Hepatocyte (in vitro differentiated cells): ENCODE results near the gene LDLRAD3. TPM values are rescaled to one million over a fixed set of nuclear protein-coding genes. Genes with fewer than 3 reads are reported as not detected.

Experiments used
- DNase-seq: peaks from one replicate; pipeline ENCODE4 v3.0.0-alpha.2; 2016; ENCODE audit warnings: low spot score
- H2AFZ ChIP-seq: fragments of 200-600 bp; sonication (generic); 2 replicates; pipeline ENCODE4 v1.6.0; 2016; ENCODE audit warnings: antibody characterized with exemption, mild to moderate bottlenecking
- H3K27ac ChIP-seq: fragments of 200-600 bp; sonication (generic); 2 replicates; pipeline ENCODE4 v1.5.1; 2016; ENCODE audit warnings: mild to moderate bottlenecking
- H3K27me3 ChIP-seq: fragments of 200-600 bp; sonication (generic); 2 replicates; pipeline ENCODE4 v1.6.1; 2016
- H3K36me3 ChIP-seq: fragments of 200-600 bp; sonication (generic); replicated peaks from 2 replicates; pipeline ENCODE4 v1.5.1; 2016; ENCODE audit warnings: low read depth; ENCODE audit not compliant: insufficient read depth
- H3K4me1 ChIP-seq: fragments of 200-600 bp; sonication (generic); 2 replicates; pipeline ENCODE4 v1.5.1; 2016; ENCODE audit warnings: mild to moderate bottlenecking, moderate library complexity; ENCODE audit not compliant: insufficient read depth
- H3K4me2 ChIP-seq: fragments of 200-600 bp; sonication (generic); 2 replicates; pipeline ENCODE4 v1.6.0; 2016
- H3K4me3 ChIP-seq: fragments of 200-600 bp; sonication (generic); 2 replicates; pipeline ENCODE4 v1.5.1; 2016; ENCODE audit warnings: mild to moderate bottlenecking
- H3K79me2 ChIP-seq: fragments of 200-600 bp; sonication (generic); 2 replicates; pipeline ENCODE4 v1.6.0; 2017; ENCODE audit warnings: mild to moderate bottlenecking
- H3K9me2 ChIP-seq: fragments of 200-600 bp; sonication (generic); replicated peaks from 2 replicates; pipeline ENCODE4 v1.6.0; 2017; ENCODE audit warnings: mild to moderate bottlenecking; ENCODE audit not compliant: insufficient read depth
- H3K9me3 ChIP-seq: fragments of 200-600 bp; sonication (generic); 2 replicates; pipeline ENCODE4 v1.5.1; 2016; ENCODE audit warnings: low read depth, mild to moderate bottlenecking
- H4K20me1 ChIP-seq: fragments of 200-600 bp; sonication (generic); 2 replicates; pipeline ENCODE4 v1.6.0; 2016; ENCODE audit warnings: mild to moderate bottlenecking; ENCODE audit not compliant: insufficient read depth, poor library complexity, severe bottlenecking
- EZH2 ChIP-seq: fragments of 200-600 bp; sonication (generic); IDR thresholded peaks from 2 replicates; pipeline ENCODE4 v1.6.1; 2016; ENCODE audit warnings: antibody characterized with exemption, mild to moderate bottlenecking, borderline replicate concordance
- EZH2phosphoT487 ChIP-seq: fragments of 200-600 bp; sonication (generic); IDR thresholded peaks from one replicate; pipeline ENCODE4 v1.6.1; 2018; ENCODE audit warnings: antibody characterized with exemption, mild to moderate bottlenecking, low read depth, moderate library complexity; ENCODE audit not compliant: unreplicated experiment, severe bottlenecking
- WGBS: methylation state at CpG from one replicate; pipeline ENCODE4 v1.1.6; 2016; ENCODE audit warnings: low lambda C conversion rate; ENCODE audit errors: missing lambda C conversion rate; 5-methylcytosine and 5-hydroxymethylcytosine counted together
- polyA plus RNA-seq: library from polyadenylated mRNA; unstranded; fragments of >200 nt; fragmentation: Nextera tagmentation; extraction: Ambion mirVana; gene quantifications from 2 replicates; pipeline ENCODE4 v1.2.1, GENCODE V29; 2016
- total RNA-seq: library from RNA; depleted of rRNA; stranded (reverse); fragments of >200 nt; gene quantifications from 2 replicates; pipeline ENCODE4 v1.2.3, GENCODE V29; 2014
- TF ChIP-seq, protein P1 (sequence below): fragments of 200-600 bp; sonication (generic); IDR thresholded peaks from 2 replicates; pipeline ENCODE4 v1.5.1; 2016; ENCODE audit warnings: antibody characterized with exemption, mild to moderate bottlenecking; ENCODE audit not compliant: poor library complexity

The LDLRAD3 gene
- total and polyA plus RNA-seq, 2 experiments from 2014 or later, result 12.2 TPM

GRCh38 chr11:36037031-36037430 lies 93.2 kb downstream of the LDLRAD3 start:
- 76% methylated on average over 7 of the region's 7 CpGs for WGBS

GRCh38 chr11:36038541-36038940 lies 94.7 kb downstream of the LDLRAD3 start:
- WGBS, result 91% methylated on average over 3 of the region's 3 CpGs
- H4K20me1 ChIP-seq, result no peaks in the 10 kb centered on the region
- no peaks in the 10 kb centered on the region for H3K79me2 ChIP-seq
- TF ChIP-seq, protein P1, sequence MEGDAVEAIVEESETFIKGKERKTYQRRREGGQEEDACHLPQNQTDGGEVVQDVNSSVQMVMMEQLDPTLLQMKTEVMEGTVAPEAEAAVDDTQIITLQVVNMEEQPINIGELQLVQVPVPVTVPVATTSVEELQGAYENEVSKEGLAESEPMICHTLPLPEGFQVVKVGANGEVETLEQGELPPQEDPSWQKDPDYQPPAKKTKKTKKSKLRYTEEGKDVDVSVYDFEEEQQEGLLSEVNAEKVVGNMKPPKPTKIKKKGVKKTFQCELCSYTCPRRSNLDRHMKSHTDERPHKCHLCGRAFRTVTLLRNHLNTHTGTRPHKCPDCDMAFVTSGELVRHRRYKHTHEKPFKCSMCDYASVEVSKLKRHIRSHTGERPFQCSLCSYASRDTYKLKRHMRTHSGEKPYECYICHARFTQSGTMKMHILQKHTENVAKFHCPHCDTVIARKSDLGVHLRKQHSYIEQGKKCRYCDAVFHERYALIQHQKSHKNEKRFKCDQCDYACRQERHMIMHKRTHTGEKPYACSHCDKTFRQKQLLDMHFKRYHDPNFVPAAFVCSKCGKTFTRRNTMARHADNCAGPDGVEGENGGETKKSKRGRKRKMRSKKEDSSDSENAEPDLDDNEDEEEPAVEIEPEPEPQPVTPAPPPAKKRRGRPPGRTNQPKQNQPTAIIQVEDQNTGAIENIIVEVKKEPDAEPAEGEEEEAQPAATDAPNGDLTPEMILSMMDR, result no peak
- TF ChIP-seq EZH2phosphoT487 (no peak), EZH2 (no peak)
- H3K4me3 ChIP-seq, result no peak overlapping the region
- H2AFZ ChIP-seq, result no peak overlapping the region
- no peak for DNase-seq
- H3K27ac ChIP-seq, result no peak overlapping the region
- no peaks in the 10 kb centered on the region for H3K9me2 ChIP-seq
- no peaks in the 10 kb centered on the region for H3K36me3 ChIP-seq
- no peaks in the 10 kb centered on the region for H3K9me3 ChIP-seq
- no peaks in the 10 kb centered on the region for H3K27me3 ChIP-seq
- no peak overlapping the region for H3K4me2 ChIP-seq
- H3K4me1 ChIP-seq, result peaks cover 20% of the 10 kb centered on the region

More at GRCh38 chr11:36037031-36037430, 93.2 kb downstream of the LDLRAD3 start:
- Histone ChIP-seq H3K9me3 (no peaks in the 10 kb centered on the region), H4K20me1 (no peaks in the 10 kb centered on the region), H3K79me2 (no peaks in the 10 kb centered on the region), H3K4me2 (no peak overlapping the region), H3K27me3 (no peaks in the 10 kb centered on the region), H3K9me2 (no peaks in the 10 kb centered on the region), H3K4me3 (no peak overlapping the region), H3K27ac (no peak overlapping the region), H3K4me1 (peaks cover 20% of the 10 kb centered on the region), H2AFZ (no peak overlapping the region), H3K36me3 (no peaks in the 10 kb centered on the region)
- no peak for DNase-seq
- TF ChIP-seq EZH2, result no peak
- TF ChIP-seq, protein P1, result no peak
- no peak for TF ChIP-seq EZH2phosphoT487

DNA sequence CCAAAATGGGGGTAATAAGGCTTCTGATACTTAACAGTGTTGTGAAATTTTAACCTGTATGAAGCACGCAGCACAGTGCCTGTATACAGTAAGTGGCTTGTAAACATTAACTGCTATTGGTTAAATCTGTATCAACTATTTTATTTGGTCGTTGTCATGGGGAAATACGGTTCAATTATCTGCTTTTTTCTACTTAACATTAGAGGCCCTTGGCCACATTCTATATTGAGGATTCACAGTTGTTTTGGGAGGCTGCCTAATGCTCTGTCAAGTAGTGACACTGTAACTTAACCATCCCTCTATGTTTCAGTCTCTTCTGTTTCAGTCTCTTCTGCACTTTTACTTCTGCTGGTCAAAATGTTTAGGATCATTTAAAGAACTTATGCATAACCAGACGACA lies 95.6 kb downstream of the LDLRAD3 start:
- no peak for DNase-seq
- peaks cover 14% of the 10 kb centered on the region for H3K4me1 ChIP-seq
- no peak overlapping the region for H2AFZ ChIP-seq
- H3K4me3 ChIP-seq, result no peak overlapping the region
- H3K27ac ChIP-seq, result no peak overlapping the region
- WGBS, result 79% methylated on average over 4 of the region's 4 CpGs
- H3K9me2 ChIP-seq, result no peaks in the 10 kb centered on the region
- no peaks in the 10 kb centered on the region for H3K79me2 ChIP-seq
- no peaks in the 10 kb centered on the region for H3K36me3 ChIP-seq
- H3K27me3 ChIP-seq, result no peaks in the 10 kb centered on the region
- no peak overlapping the region for H3K4me2 ChIP-seq
- H3K9me3 ChIP-seq, result no peaks in the 10 kb centered on the region
- H4K20me1 ChIP-seq, result no peaks in the 10 kb centered on the region
- no peak for TF ChIP-seq EZH2phosphoT487
- no peak for TF ChIP-seq EZH2
- TF ChIP-seq, protein P1, result no peak
